ENCODE data around the gene RAB22A.

DNA sequence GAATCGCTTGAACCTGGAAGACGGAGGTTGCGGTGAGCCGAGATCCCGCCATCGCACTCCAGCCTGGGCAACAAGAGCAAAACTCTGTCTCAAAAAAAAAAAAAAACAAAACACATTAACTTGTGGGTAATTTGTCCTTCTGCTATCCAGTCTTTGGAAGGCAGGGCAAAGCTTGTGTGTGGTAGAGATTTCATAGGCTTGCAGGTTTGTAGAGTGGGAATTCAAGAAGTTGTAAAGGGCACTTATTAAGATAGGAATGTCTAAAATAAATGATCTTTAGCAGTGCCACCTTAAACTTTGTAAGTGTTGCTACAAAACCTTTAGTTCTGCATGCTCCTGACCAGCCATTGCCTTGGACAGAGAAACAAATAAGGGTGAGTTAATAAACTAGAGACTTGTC is 87.9 kb downstream of the RAB22A start:
- TF ChIP-seq, protein P1, sequence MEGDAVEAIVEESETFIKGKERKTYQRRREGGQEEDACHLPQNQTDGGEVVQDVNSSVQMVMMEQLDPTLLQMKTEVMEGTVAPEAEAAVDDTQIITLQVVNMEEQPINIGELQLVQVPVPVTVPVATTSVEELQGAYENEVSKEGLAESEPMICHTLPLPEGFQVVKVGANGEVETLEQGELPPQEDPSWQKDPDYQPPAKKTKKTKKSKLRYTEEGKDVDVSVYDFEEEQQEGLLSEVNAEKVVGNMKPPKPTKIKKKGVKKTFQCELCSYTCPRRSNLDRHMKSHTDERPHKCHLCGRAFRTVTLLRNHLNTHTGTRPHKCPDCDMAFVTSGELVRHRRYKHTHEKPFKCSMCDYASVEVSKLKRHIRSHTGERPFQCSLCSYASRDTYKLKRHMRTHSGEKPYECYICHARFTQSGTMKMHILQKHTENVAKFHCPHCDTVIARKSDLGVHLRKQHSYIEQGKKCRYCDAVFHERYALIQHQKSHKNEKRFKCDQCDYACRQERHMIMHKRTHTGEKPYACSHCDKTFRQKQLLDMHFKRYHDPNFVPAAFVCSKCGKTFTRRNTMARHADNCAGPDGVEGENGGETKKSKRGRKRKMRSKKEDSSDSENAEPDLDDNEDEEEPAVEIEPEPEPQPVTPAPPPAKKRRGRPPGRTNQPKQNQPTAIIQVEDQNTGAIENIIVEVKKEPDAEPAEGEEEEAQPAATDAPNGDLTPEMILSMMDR (IDR thresholded peaks at IDR 0.05): no peak
- no peak for TF ChIP-seq POLR2A (IDR thresholded peaks at IDR 0.05)
